Central memory CD8-positive, alpha-beta T cell (primary cell): ENCODE measurements around the gene AKR7A3.
"Not testable (repeated sequence)": the region's sequence is repeated elsewhere in the genome, so short reads cannot be mapped to it uniquely, and the experiment has no call there.

Experiments
- ATAC-seq: fragments of 150-1000 bp; cut with Tn5 transposase; replicated peaks from 2 replicates; pipeline ENCODE4 v1.10.0; 2022; ENCODE audit warnings: mild to moderate bottlenecking, moderate FRiP score, moderate number of reproducible peaks; ENCODE audit not compliant: poor library complexity, severe bottlenecking; ENCODE audit errors: extremely low read depth
- DNase-seq, 2 donors: peaks; one replicate each; pipeline ENCODE4 v3.0.0; 2021; ENCODE audit warnings: low spot score in 2 of 2
- H3K27ac Mint-ChIP-seq: one replicate; pipeline ENCODE4 v1.8.0; 2022; ENCODE audit warnings: low read depth, mild to moderate bottlenecking, moderate library complexity, mixed read lengths
- H3K27me3 Mint-ChIP-seq: one replicate; pipeline ENCODE4 v1.8.0; 2022; ENCODE audit warnings: mixed read lengths
- H3K36me3 Mint-ChIP-seq: one replicate; pipeline ENCODE4 v1.8.0; 2022; ENCODE audit warnings: mild to moderate bottlenecking, moderate library complexity, mixed read lengths; ENCODE audit not compliant: insufficient read depth
- H3K4me1 Mint-ChIP-seq: one replicate; pipeline ENCODE4 v1.8.0; 2022; ENCODE audit warnings: mixed read lengths
- H3K4me3 Mint-ChIP-seq: one replicate; pipeline ENCODE4 v1.8.0; 2022; ENCODE audit warnings: mild to moderate bottlenecking, moderate library complexity, mixed read lengths
- H3K9me3 Mint-ChIP-seq: one replicate; pipeline ENCODE4 v1.8.0; 2022; ENCODE audit warnings: mixed read lengths

Gene AKR7A3

DNA sequence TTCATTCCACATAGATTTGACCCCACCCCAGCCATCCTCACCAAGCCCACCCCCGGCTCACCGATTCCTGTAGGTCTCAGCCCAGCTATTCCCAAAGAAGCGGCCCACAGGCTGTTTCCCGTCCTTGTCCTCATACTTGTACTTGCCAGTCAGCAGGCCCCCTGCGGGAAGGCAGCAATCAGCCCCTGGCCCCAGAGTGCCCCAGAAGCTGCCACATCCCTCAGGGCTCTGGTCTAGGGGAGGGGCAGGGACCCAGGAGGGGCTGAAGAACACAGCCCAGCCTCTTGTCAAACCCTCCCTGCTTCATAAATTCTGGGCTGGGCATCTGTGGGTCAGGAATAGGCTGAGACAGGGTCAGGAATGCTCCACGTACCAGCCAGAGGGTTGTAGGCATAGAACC, 18.4 kb upstream of the AKR7A3 start:
- Mint-ChIP-seq H3K27me3 (no peaks in the 10 kb centered on the region), H3K27ac (no peak overlapping the region), H3K9me3 (no peaks in the 10 kb centered on the region), H3K4me3 (no peak overlapping the region), H3K36me3 (peaks cover 29% of the 10 kb centered on the region), H3K4me1 (peaks cover 15% of the 10 kb centered on the region)
- DNase-seq (no peak), ATAC-seq (no peak)

DNA sequence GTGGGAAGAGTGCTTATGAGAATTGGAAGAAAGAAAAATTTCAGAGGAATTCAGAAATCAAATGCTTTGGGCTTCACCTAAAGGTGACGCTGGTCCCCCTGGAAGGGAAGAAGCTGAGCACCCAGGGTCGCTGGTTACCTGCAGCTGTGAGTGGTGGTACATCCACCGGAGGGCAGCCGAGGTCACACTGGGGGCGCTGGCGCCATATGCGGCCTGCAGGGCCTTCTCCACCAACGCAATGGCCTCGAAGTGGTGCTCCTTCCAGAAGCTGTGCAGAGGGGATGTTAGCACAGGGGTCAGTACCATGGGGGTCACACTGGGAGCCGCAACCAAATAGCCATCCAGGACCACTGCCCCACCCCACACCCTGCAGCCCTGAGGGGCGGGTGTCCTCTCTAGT, 17.3 kb upstream of the AKR7A3 start:
- Mint-ChIP-seq H3K4me1 (peaks cover 9% of the 10 kb centered on the region), H3K36me3 (peaks cover 25% of the 10 kb centered on the region), H3K27ac (no peak overlapping the region), H3K27me3 (no peaks in the 10 kb centered on the region), H3K4me3 (no peak overlapping the region), H3K9me3 (no peaks in the 10 kb centered on the region)
- ATAC-seq (no peak), DNase-seq (no peak)

DNA sequence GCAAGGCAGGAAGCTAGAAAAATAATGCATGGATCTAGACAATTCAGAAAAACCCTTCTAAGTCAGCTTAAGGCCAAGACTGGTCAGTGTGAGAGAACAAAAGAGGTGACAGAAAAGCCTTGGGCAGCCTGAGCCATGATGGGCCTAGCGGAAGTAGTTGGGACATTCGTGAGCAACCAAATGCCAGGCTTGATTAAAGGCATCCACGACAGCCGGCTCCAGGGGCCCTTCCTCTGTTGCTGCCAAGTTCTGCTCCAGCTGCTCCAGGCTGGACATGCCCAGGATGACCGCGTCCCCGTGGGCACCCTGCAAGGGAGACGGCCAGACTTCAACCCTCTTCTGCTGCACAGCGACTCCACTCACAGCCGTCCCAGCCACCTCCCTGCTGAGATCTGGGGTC, 15.5 kb upstream of the AKR7A3 start:
- H3K27me3 Mint-ChIP-seq, H3K9me3 Mint-ChIP-seq, H3K27ac Mint-ChIP-seq, H3K4me1 Mint-ChIP-seq, ATAC-seq, H3K4me3 Mint-ChIP-seq, DNase-seq: not testable (repeated sequence)
- peaks cover 25% of the 10 kb centered on the region for H3K36me3 Mint-ChIP-seq

DNA sequence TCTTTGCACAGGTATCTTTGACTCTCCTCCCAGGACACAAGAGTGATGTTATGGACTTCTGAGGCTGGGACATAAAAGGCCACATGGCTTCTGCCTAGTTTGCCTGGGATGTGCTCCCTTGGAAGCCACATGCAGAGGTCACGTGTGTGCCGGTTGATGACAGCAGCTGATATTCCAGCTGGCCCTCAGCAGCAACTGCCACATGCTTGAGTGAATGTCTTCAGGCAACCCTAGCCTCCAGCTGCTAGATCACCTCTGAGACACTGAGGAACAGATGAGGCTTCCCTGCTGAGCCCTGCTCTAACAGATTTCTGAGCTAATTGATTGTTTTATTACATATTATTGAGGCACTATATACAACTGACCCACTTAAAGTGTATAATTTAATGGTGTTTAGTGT, 11.6 kb upstream of the AKR7A3 start:
- Mint-ChIP-seq H3K4me1 (no peaks in the 10 kb centered on the region), H3K36me3 (peaks cover 9% of the 10 kb centered on the region), H3K9me3 (peaks cover 5% of the 10 kb centered on the region), H3K4me3 (no peak overlapping the region), H3K27me3 (no peaks in the 10 kb centered on the region), H3K27ac (no peak overlapping the region)
- ATAC-seq (no peak), DNase-seq (no peak)

DNA sequence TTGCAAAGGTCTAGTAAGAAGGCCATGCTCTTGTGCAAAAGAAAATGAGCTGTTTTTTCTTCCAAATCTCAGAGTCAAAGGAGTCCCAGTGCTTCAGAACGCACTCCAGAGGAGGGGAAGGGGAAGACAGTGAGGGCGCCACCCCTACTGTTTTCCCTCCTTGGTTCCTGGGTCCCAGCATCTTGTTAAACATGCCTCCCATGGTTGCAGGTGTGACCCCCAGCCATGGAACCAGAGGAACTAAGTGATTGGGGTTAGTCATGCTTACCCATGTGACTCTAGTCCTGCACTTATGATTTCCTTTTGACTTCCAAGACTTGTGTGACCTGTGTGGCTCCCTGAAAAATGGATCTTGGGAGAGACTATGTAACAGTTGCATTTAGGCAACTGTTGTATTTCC, 6.1 kb upstream of the AKR7A3 start:
- no peaks in the 10 kb centered on the region for H3K4me1 Mint-ChIP-seq
- no peaks in the 10 kb centered on the region for H3K36me3 Mint-ChIP-seq
- peaks cover 5% of the 10 kb centered on the region for H3K9me3 Mint-ChIP-seq
- peaks cover under 1% of the 10 kb centered on the region for H3K27me3 Mint-ChIP-seq
- no peak overlapping the region for H3K27ac Mint-ChIP-seq
- no peak for ATAC-seq
- DNase-seq: no peak
- no peak overlapping the region for H3K4me3 Mint-ChIP-seq

DNA sequence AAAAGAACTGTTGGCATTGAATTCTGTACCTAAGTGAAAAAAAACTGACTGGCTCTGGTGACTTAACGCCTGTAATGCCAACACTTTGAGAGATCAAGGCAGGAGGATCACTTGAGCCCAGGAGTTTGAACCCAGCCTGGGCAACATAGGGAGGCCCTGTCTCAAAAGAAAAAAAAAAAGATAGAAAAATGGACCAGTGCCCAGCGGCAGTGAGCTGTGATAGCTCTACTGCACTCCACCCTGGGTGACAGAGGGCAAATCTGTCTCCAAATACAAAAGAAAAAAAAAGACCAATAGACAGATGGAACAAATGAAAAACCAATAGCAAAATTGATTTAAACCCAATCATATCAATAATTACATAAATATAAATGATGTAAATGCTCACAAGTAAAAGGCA, 674 bp upstream of the AKR7A3 start:
- peak overlapping the region; percentile 50 for H3K4me3 Mint-ChIP-seq
- peaks cover 6% of the 10 kb centered on the region for H3K4me1 Mint-ChIP-seq
- DNase-seq (no peak), ATAC-seq (no peak)
- H3K9me3 Mint-ChIP-seq: no peaks in the 10 kb centered on the region
- H3K27ac Mint-ChIP-seq: no peak overlapping the region
- H3K27me3 Mint-ChIP-seq: peaks cover 19% of the 10 kb centered on the region
- H3K36me3 Mint-ChIP-seq: peaks cover 1% of the 10 kb centered on the region

DNA sequence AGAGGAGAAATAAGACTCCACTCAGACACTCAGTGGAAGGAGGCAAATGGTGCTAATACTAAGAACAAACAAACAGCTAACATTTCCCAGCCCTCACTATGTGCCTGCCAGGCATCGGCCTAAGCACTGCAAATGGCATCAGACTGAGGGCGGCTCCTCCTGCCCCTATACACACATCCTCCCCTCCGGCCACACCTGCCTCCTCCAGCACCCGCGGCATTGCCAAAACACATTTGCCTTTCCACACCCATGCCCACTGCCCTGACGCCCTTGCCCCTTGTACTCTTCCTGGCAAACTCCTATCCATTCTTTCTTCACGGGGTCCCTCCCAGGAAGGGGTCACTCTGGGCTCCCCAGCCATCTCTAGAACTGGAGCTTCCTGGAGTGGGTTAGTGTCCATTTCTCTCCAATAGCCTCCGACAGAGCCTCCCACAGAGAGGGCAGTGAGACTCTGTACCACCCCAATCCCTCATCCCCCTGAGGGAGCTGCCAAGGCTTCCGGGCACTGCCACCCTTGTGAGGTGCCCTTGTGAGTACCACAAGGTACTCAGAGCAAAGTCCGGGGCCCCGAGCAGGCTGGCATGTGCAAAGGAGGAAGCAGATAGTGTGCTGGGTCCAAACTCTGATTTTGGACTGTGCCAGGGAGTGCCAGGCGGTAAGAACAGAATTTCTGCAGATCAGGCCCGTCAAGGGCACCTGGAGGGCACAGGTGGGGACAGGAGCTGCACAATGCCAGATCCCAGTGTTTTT, 959 bp downstream of the AKR7A3 start:
- Mint-ChIP-seq H3K4me3 (peak overlapping the region; percentile 63), H3K9me3 (no peaks in the 10 kb centered on the region), H3K36me3 (peaks cover 1% of the 10 kb centered on the region), H3K4me1 (peaks cover 6% of the 10 kb centered on the region), H3K27me3 (peaks cover 19% of the 10 kb centered on the region), H3K27ac (no peak overlapping the region)
- no peak for DNase-seq
- ATAC-seq: no peak

DNA sequence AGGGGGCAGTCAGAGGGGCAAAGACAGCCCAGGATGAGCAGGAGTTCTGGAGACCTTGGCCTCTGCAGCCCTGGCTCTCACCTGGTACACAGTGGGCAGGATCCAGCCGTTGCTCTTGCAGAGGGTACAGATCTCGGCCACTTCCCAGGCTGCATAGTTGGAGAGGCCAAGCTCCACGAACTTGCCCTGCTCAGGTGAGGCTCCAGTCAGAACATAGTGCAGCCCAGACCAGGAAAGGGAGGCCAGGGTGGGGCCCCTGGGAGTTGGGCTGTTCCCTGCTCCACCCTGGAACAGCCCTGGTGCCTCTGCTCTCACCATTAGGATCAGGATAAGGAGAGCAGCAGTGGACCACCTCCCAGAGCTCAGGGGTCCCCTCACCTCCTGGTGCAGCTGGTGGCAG, 2.8 kb downstream of the AKR7A3 start:
- not testable (repeated sequence) for H3K4me1 Mint-ChIP-seq, ATAC-seq, H3K4me3 Mint-ChIP-seq

DNA sequence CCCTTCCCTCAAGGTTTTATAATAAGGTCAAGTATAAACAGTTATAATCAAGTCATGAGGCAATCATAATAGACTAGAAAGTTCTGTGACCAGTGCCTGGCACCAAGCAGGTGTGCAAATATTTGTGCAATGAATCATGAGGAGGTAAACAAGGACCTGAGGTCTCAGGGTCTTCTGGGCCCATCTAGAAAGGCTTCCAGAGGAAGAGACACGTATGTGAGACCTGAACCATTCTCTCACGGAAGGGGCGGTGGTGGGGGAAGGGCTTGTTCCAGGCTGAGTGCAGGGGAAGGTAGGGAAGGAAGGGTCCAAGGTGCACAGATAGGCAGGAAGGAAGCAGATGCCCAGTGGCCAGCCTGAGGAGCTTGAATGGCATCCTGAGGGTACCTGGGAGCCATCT, 3.2 kb downstream of the AKR7A3 start:
- H3K4me1 Mint-ChIP-seq, DNase-seq, H3K4me3 Mint-ChIP-seq, ATAC-seq, H3K9me3 Mint-ChIP-seq, H3K27ac Mint-ChIP-seq, H3K36me3 Mint-ChIP-seq: not testable (repeated sequence)
- H3K27me3 Mint-ChIP-seq: peaks cover 19% of the 10 kb centered on the region

More for the DNA sequence above, 2.8 kb downstream of the AKR7A3 start:
- H3K36me3 Mint-ChIP-seq, H3K27ac Mint-ChIP-seq, H3K9me3 Mint-ChIP-seq, DNase-seq: not testable (repeated sequence)
- peaks cover 19% of the 10 kb centered on the region for H3K27me3 Mint-ChIP-seq

DNA sequence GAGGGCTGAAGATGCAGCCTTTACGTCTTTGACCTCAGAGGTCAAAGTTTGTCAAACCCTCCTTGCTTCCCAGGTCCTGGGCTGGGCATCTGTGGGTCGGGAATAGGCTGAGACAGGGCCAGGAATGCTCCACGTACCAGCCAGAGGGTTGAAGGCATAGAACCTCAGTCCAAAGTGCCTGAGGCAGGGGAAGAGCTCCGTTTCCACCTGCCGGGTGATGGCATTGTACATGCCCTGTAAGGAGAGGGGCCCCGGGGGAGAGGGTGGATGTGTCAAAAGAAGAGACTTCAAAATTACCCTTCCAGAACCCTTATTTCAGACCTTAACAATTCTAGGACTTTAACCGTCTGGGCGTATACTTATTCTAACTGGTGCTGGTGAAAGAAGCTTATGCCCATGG, 3.7 kb downstream of the AKR7A3 start:
- no peak for ATAC-seq
- peaks cover 1% of the 10 kb centered on the region for H3K36me3 Mint-ChIP-seq
- H3K27ac Mint-ChIP-seq: no peak overlapping the region
- H3K27me3 Mint-ChIP-seq: peaks cover 19% of the 10 kb centered on the region
- no peaks in the 10 kb centered on the region for H3K9me3 Mint-ChIP-seq
- H3K4me1 Mint-ChIP-seq: peaks cover 6% of the 10 kb centered on the region
- DNase-seq: no peak
- no peak overlapping the region for H3K4me3 Mint-ChIP-seq

DNA sequence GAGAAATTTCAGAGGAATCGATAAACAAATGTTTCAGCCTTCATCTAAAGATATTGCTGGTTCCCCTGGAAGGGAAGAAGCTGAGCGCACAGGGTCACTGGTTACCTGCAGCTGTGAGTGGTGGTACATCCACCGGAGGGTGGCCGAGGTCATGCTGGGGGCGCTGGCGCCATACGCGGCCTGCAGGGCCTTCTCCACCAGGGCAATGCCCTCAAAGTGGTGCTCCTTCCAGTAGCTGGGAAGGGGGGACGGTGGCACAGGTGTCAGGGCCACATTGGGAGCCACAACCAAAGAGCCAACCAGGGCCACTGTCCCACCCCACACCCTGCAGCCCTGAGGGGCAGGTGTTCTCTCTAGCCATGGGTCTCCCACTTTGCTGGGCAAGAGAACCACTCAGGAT, 4.7 kb downstream of the AKR7A3 start:
- DNase-seq (no peak), ATAC-seq (no peak)
- Mint-ChIP-seq H3K4me1 (peaks cover 6% of the 10 kb centered on the region), H3K27ac (no peak overlapping the region), H3K9me3 (no peaks in the 10 kb centered on the region), H3K4me3 (no peak overlapping the region), H3K27me3 (peaks cover 11% of the 10 kb centered on the region), H3K36me3 (peaks cover 1% of the 10 kb centered on the region)

DNA sequence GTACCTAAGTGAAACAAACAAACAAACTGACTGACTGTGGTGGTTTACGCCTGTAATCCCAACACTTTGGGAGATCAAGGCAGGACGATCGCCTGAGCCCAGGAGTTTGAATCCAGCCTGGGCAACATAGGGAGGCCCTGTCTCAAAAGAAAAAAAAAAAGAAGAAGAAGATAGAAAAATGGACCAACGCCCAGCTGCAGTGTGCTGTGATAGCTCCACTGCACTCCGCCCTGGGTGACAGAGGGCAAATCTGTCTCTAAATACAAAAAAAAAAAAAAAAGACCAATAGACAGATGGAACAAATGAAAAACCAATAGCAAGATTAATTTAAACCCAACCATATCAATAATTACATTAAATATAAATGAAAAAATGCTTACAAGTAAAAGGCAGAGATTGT, 13.9 kb downstream of the AKR7A3 start:
- DNase-seq: no peak
- Mint-ChIP-seq H3K36me3 (peaks cover 1% of the 10 kb centered on the region), H3K4me3 (no peak overlapping the region), H3K9me3 (no peaks in the 10 kb centered on the region), H3K27ac (no peak overlapping the region), H3K4me1 (peaks cover 7% of the 10 kb centered on the region), H3K27me3 (peaks cover 14% of the 10 kb centered on the region)
- ATAC-seq: no peak

DNA sequence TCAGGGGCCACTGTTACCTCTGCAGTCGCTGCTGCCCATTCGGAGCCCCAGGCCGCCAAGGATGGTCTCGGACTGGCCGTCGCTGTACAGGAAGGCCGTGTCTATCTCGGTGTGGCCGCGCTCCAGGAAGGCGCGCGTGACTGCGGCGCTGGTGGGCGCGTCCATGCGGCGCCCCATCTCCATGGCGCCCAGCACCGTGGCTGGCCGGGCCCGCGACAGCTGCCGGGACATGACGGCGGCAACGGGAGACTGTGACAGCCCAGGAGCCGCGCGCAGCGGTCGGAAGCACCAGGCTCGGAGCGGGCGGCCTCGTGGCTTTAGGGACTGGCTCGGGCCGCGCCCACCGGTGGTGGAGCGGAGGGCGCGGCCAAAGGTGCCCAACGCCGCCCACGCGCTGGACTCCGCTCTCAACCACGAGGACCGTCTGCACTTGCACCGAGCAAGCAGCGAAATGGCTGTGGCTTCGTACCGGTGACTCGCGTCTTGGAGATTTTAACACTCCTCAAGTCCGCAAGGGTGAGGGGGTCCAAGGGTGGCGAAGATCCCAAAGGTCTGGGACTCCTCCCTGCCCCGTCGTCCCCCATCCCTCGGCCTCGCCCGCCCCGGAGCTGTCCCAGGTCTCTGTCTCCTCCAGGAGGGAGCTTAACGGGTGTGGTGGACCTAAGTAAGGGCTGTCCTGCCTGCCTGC, 14.6 kb downstream of the AKR7A3 start:
- peaks cover 14% of the 10 kb centered on the region for H3K27me3 Mint-ChIP-seq
- not testable (repeated sequence) for DNase-seq, H3K4me3 Mint-ChIP-seq, H3K36me3 Mint-ChIP-seq, H3K9me3 Mint-ChIP-seq, H3K4me1 Mint-ChIP-seq, ATAC-seq, H3K27ac Mint-ChIP-seq
